Tibial nerve (tissue), 4 donors: Measurements from ENCODE around the gene TCF4. TPM values are rescaled to one million over a fixed set of nuclear protein-coding genes. Genes with fewer than 3 reads are reported as not detected.

Experiments
- DNase-seq, 2 donors: peaks; one replicate each; pipeline ENCODE4 v3.0.0-alpha.2; 2019; ENCODE audit warnings: low spot score in 2 of 2
- H3K27ac ChIP-seq, 4 donors: fragments of 200-600 bp; sonication (generic) in 3 of 4; one replicate each; pipeline ENCODE4 v1.5.1; 2017 to 2019; ENCODE audit warnings: mild to moderate bottlenecking in 1 of 4
- H3K27me3 ChIP-seq, 2 donors: fragments of 200-600 bp; sonication (generic) in 1 of 2; one replicate each; pipeline versions ENCODE4 v1.5.1 to v1.6.0; 2017 to 2019
- H3K36me3 ChIP-seq, 3 donors: fragments of 200-600 bp; sonication (generic); one replicate each; pipeline ENCODE4 v1.5.1; 2018 to 2019
- H3K4me1 ChIP-seq, 4 donors: fragments of 200-600 bp; sonication (generic) in 3 of 4; one replicate each; pipeline ENCODE4 v1.5.1; 2017 to 2019
- H3K4me3 ChIP-seq, 4 donors: fragments of 200-600 bp; sonication (generic) in 3 of 4; one replicate each; pipeline ENCODE4 v1.5.1; 2017 to 2019; ENCODE audit warnings: mild to moderate bottlenecking in 1 of 4, moderate library complexity in 1 of 4
- H3K9me3 ChIP-seq, 4 donors: fragments of 200-600 bp; sonication (generic) in 3 of 4; one replicate each; pipeline ENCODE4 v1.5.1; 2017 to 2019
- EP300 ChIP-seq, 2 donors: sonication (generic); formaldehyde crosslinking; IDR thresholded peaks; one replicate each; pipeline ENCODE4 v1.6.1; 2017; ENCODE audit warnings: antibody characterized with exemption in 2 of 2, mild to moderate bottlenecking in 1 of 2
- POLR2A ChIP-seq, 2 donors: fragments of 450-650 bp; IDR thresholded peaks; one replicate each; pipeline ENCODE4 v1.6.1; 2017; ENCODE audit warnings: antibody characterized with exemption in 2 of 2, mild to moderate bottlenecking in 2 of 2, moderate library complexity in 2 of 2
- WGBS, 2 donors: methylation state at CpG; one replicate each; pipeline ENCODE4 v1.1.5; 2018; 5-methylcytosine and 5-hydroxymethylcytosine counted together
- total RNA-seq, 4 donors: library from RNA; depleted of rRNA; stranded (reverse); fragments of >200 nt; gene quantifications; one replicate each; pipeline ENCODE4 v1.1.0, GENCODE V29; 2016
- TF ChIP-seq, protein P1 (sequence below), 5 experiments: fragments of 200-600 bp in 3 of 5; fragments of 450-650 bp in 2 of 5; sonication (generic) in 3 of 5; IDR thresholded peaks; one replicate each; pipeline ENCODE4 v1.5.1; 2016 to 2019; ENCODE audit warnings: antibody characterized with exemption in 5 of 5, mild to moderate bottlenecking in 3 of 5, moderate library complexity in 2 of 5

Gene TCF4
- total RNA-seq, 4 donors from 2014 or later, result 100 to 157 (median 114) TPM

DNA sequence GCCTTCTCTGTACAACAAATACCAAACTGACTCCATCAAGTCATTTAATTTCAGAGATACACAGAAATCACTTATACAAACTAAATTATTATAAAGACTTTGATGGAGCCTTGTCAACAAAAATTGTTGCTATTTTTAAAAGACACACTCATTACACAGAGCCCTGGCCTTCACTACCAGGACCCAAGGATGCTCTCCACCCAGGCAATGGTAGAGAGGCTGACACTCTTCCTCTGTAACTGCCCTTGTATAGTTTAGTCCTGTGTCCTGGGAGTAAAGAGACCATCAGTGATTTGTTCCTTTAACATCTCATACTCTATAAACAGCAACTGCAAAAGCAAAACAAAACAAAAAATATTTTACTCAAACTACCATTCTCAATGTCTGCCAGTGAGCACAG is 173.5 kb downstream of the TCF4 start:
- Histone ChIP-seq H3K9me3 (no peaks in the 10 kb centered on the region), H3K4me1 (peaks cover 0 to 20% (median 0%) of the 10 kb centered on the region in 4 donors), H3K27me3 (no peaks in the 10 kb centered on the region), H3K4me3 (no peak overlapping the region), H3K27ac (no peak overlapping the region), H3K36me3 (no peaks in the 10 kb centered on the region)
- DNase-seq, result no peak
- no peak for TF ChIP-seq POLR2A (IDR thresholded peaks at IDR 0.05)
- no peak for TF ChIP-seq EP300 (IDR thresholded peaks at IDR 0.05)
- TF ChIP-seq, protein P1, sequence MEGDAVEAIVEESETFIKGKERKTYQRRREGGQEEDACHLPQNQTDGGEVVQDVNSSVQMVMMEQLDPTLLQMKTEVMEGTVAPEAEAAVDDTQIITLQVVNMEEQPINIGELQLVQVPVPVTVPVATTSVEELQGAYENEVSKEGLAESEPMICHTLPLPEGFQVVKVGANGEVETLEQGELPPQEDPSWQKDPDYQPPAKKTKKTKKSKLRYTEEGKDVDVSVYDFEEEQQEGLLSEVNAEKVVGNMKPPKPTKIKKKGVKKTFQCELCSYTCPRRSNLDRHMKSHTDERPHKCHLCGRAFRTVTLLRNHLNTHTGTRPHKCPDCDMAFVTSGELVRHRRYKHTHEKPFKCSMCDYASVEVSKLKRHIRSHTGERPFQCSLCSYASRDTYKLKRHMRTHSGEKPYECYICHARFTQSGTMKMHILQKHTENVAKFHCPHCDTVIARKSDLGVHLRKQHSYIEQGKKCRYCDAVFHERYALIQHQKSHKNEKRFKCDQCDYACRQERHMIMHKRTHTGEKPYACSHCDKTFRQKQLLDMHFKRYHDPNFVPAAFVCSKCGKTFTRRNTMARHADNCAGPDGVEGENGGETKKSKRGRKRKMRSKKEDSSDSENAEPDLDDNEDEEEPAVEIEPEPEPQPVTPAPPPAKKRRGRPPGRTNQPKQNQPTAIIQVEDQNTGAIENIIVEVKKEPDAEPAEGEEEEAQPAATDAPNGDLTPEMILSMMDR (IDR thresholded peaks at IDR 0.05), result no peak

GRCh38 chr18:55413474-55413873 is 174.5 kb downstream of the TCF4 start:
- DNase-seq, result no peak
- WGBS, 2 donors, result 78 to 96% methylated on average over 1 of the region's 1 CpG

DNA sequence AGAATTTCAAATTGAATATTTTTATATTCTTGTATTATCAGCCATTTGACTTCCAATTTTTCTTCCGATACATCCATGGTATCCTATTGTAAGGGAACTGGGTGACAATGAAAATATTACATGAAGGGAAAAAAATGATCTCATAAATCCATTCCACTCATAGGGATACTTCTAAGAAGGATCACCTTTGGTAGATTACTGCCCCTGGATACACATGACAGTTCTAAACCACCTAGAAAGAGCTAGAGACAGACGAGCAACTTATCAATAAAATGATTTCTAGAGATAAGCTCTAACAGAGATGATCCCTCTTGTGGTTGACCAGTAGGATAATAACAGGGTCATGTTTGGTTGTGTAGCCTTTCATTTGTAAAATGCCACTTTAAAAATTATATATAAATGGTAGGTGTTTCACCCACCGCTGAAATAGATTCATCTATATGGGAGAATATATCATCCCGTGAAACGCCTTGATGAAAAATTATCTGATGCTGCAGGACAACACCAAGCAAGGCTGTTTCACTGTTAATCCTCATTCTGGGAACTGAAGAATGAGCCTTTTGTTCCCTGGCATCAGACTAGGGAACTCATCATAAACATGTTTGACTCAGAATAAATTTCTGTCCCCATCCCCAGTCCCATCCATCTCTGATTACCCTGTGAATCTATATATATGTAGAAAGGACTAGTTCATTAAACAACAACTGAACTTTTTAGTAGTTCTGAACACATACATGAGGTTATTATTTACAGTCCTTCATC is 180.0 kb downstream of the TCF4 start:
- Histone ChIP-seq H3K4me1 (peaks cover 0 to 35% (median 8%) of the 10 kb centered on the region in 4 donors), H3K36me3 (no peaks in the 10 kb centered on the region), H3K9me3 (no peaks in the 10 kb centered on the region), H3K4me3 (no peak overlapping the region), H3K27me3 (no peaks in the 10 kb centered on the region), H3K27ac (no peak overlapping the region)
- no peak for DNase-seq
- TF ChIP-seq POLR2A (IDR thresholded peaks at IDR 0.05) (no peak), EP300 (IDR thresholded peaks at IDR 0.05) (no peak)
- TF ChIP-seq, protein P1 (IDR thresholded peaks at IDR 0.05), result no peak
- 67 to 73% methylated on average over 5 of the region's 5 CpGs for WGBS, 2 donors

More at GRCh38 chr18:55413474-55413873, 174.5 kb downstream of the TCF4 start:
- TF ChIP-seq EP300 (IDR thresholded peaks at IDR 0.05), result no peak
- TF ChIP-seq, protein P1 (IDR thresholded peaks at IDR 0.05), result no peak
- TF ChIP-seq POLR2A (IDR thresholded peaks at IDR 0.05), result no peak
- H3K9me3 ChIP-seq, result no peaks in the 10 kb centered on the region
- H3K27ac ChIP-seq, result no peak overlapping the region
- H3K36me3 ChIP-seq, result no peaks in the 10 kb centered on the region
- no peaks in the 10 kb centered on the region for H3K27me3 ChIP-seq
- peaks cover 0 to 18% (median 0%) of the 10 kb centered on the region in 4 donors for H3K4me1 ChIP-seq
- no peak overlapping the region for H3K4me3 ChIP-seq

- no peak for TF ChIP-seq EP300 (IDR thresholded peaks at IDR 0.05)
- no peak for TF ChIP-seq POLR2A (IDR thresholded peaks at IDR 0.05)
- TF ChIP-seq, protein P1 (IDR thresholded peaks at IDR 0.05), result no peak
- no peak for DNase-seq
- Histone ChIP-seq H3K27me3 (no peaks in the 10 kb centered on the region), H3K9me3 (no peaks in the 10 kb centered on the region), H3K4me1 (peaks cover 0 to 43% (median 8%) of the 10 kb centered on the region in 4 donors), H3K27ac (no peak overlapping the region), H3K4me3 (no peak overlapping the region), H3K36me3 (no peaks in the 10 kb centered on the region)
- WGBS, 2 donors, result 85 to 89% methylated on average over 10 of the region's 10 CpGs
These were observed 180.8 kb downstream of the TCF4 start for GRCh38 chr18:55407191-55407590.

DNA sequence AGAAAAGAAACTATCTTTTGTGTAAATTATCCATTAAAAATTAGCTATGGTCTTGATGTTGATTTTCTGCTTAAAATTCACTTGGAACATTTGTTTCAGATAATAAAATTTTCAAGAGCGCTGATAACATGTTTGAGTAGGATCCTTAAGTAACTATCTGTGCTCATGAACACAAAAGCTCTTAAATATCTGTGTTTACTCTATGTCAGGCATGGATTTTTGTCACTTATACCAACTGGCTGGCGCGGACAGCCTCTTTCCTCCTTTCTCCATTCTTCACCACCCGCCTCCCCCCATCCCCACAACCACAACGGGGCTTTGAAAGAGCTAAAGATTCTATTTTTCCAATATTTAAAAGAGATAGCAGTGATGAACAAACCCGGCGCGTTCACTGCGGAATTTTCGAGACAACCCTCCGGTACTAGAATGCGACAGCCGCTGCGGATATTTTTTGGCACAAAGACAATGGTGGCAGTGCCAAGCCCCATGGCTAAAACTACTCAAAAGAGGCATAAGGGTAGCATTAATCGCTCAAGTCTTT is 181.5 kb downstream of the TCF4 start:
- peak overlapping the region in 1 of 4 donors; percentile 8 for H3K4me3 ChIP-seq
- no peaks in the 10 kb centered on the region for H3K27me3 ChIP-seq
- peaks cover 0 to 48% (median 11%) of the 10 kb centered on the region in 4 donors for H3K4me1 ChIP-seq
- H3K36me3 ChIP-seq, result no peaks in the 10 kb centered on the region
- no peaks in the 10 kb centered on the region for H3K9me3 ChIP-seq
- DNase-seq, result no peak
- 73 to 74% methylated on average over 15 of the region's 15 CpGs for WGBS, 2 donors
- TF ChIP-seq, protein P1 (IDR thresholded peaks at IDR 0.05), result no peak
- no peak for TF ChIP-seq POLR2A (IDR thresholded peaks at IDR 0.05)
- TF ChIP-seq EP300 (IDR thresholded peaks at IDR 0.05), result no peak
- peak overlapping the region in 2 of 4 donors; percentile 27 to 47 for H3K27ac ChIP-seq
